Measurements from ENCODE around the gene PUSL1. TPM values are rescaled to one million over a fixed set of nuclear protein-coding genes. Genes with fewer than 3 reads are reported as not detected.

Gene PUSL1
- total RNA-seq, 2 donors from 2014 or later, result 14.5 to 24.8 TPM

- no peak overlapping the region for H3K4me3 ChIP-seq
- H3K4me1 ChIP-seq, result peaks cover 0 to 9% of the 10 kb centered on the region in 2 donors
- H3K27ac ChIP-seq, result no peak overlapping the region
- H3K9me3 ChIP-seq, result no peaks in the 10 kb centered on the region
- H3K27me3 ChIP-seq, result peaks cover 0 to under 1% of the 10 kb centered on the region in 2 donors
- TF ChIP-seq CTCF (IDR thresholded peaks at IDR 0.05), result no peak
- no peak for DNase-seq (ENCODE audit: low spot score)
- H3K36me3 ChIP-seq, result no peaks in the 10 kb centered on the region
These were observed 27.5 kb upstream of the PUSL1 start for GRCh38 chr1:1280782-1281481.

GRCh38 chr1:1281533-1282321, 26.7 kb upstream of the PUSL1 start:
- Histone ChIP-seq H3K27me3 (peaks cover 0 to 8% of the 10 kb centered on the region in 2 donors), H3K4me1 (peaks cover 0 to 9% of the 10 kb centered on the region in 2 donors), H3K9me3 (no peaks in the 10 kb centered on the region), H3K4me3 (no peak overlapping the region), H3K27ac (no peak overlapping the region), H3K36me3 (no peaks in the 10 kb centered on the region)
- no peak for DNase-seq (ENCODE audit: low spot score)
- no peak for TF ChIP-seq CTCF (IDR thresholded peaks at IDR 0.05)

- Histone ChIP-seq H3K27me3 (peaks cover 0 to 8% of the 10 kb centered on the region in 2 donors), H3K27ac (no peak overlapping the region), H3K9me3 (no peaks in the 10 kb centered on the region), H3K36me3 (no peaks in the 10 kb centered on the region), H3K4me3 (no peak overlapping the region), H3K4me1 (peaks cover 0 to 9% of the 10 kb centered on the region in 2 donors)
- no peak for DNase-seq (ENCODE audit: low spot score)
- TF ChIP-seq CTCF (IDR thresholded peaks at IDR 0.05), result no peak
These were observed 25.4 kb upstream of the PUSL1 start for GRCh38 chr1:1282998-1283397.

- Histone ChIP-seq H3K27me3 (peaks cover 0 to 8% of the 10 kb centered on the region in 2 donors), H3K4me1 (peaks cover 0 to 9% of the 10 kb centered on the region in 2 donors), H3K9me3 (no peaks in the 10 kb centered on the region), H3K4me3 (no peak overlapping the region), H3K27ac (no peak overlapping the region), H3K36me3 (no peaks in the 10 kb centered on the region)
- no peak for DNase-seq (ENCODE audit: low spot score)
- no peak for TF ChIP-seq CTCF (IDR thresholded peaks at IDR 0.05)
These were observed 24.6 kb upstream of the PUSL1 start for GRCh38 chr1:1283821-1284220.

- TF ChIP-seq CTCF (IDR thresholded peaks at IDR 0.05), result no peak
- Histone ChIP-seq H3K27ac (no peak overlapping the region), H3K9me3 (no peaks in the 10 kb centered on the region), H3K4me3 (no peak overlapping the region), H3K36me3 (no peaks in the 10 kb centered on the region), H3K27me3 (peaks cover 0 to 8% of the 10 kb centered on the region in 2 donors), H3K4me1 (peaks cover 0 to 9% of the 10 kb centered on the region in 2 donors)
- no peak for DNase-seq (ENCODE audit: low spot score)
These were observed 23.9 kb upstream of the PUSL1 start for GRCh38 chr1:1284221-1285101.

Measured in right atrium auricular region (tissue), 2 donors.